ENCODE measurements around the gene MVB12B.
A peak's percentile ranks its signal among the peaks of the same experiment; 100 is the strongest.

The MVB12B gene

DNA sequence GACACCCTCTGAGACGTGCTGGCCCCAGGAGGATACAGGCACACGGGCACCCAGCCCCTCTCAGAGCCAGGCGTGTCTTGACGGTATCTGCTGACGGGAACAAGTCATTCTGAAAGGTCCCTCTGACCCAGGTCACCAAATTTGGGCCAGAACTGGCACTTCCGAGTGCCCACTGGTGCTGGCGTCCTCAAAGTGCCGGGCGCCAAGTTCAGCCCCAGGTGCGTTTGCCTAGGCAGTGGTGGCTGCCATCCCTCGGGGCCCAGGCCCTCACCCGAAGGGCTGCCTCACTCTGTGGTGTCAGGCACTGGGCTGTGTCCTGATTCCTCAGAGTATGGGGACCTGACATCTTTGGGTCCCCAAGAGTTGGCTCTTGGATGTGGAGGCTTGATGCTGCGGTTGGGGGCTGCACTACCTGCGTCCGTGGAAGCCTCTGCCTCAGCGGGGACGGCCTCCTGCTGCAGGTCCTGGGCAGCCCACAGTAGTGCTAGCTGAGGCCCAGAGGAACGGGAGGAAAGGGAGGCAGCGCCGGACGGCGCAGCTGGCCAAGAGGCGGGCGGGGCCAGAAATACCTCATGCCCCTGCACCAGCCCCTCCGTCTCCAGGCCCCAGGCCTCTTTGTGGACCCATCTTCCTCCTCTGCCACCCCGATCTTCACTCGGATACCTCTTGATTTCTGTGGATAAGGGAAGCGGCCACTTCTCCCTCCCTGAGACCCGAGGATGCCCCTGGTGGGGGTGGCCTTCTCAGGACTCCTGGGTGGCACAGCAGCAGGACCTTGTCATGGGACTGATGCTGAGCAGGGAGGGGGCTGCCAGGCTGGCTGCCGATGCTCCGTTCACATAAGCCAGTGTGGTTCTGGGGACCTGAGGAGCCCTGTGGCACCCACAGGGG is 177.7 kb downstream of the MVB12B start:
- DNase-seq (ENCODE audit: low read depth, low spot score) = no peak

- no peak for DNase-seq (ENCODE audit: low read depth, low spot score)
Observed at GRCh38 chr9:126504977-126505455, 178.4 kb downstream of the MVB12B start.

DNA sequence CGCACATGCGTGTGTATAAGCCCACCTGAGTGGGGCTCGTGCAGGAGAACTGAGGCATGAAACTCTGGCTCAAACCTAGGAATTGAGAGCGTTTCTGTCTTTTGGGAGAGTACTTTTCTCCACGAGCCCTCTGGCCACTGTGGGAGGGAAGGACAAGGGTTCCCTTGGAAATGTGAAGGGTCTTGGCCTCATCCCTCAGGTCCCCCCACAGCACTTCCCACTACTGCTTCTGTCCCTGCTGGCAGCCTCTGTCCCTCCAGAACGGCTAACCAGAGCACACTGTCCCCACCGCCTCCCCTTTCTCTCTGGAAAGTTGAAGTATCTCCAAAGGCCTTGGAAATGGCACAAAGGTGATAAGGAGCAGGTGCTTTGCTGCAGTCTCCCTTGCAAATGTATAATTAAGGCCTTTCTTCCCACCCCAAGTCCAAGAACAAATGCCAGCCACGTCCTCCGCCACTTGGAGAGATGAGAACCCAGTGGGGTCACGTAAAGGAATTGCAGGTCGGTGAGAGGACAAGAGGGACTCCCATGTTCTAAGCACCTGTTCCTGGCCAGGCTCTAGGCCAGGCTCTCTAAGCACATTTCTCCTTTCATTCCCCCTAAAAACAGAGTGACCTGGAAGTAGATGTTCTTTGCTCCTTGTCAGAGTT is 179.2 kb downstream of the MVB12B start:
- no peak for DNase-seq (ENCODE audit: low read depth, low spot score)

GRCh38 chr9:126506361-126507317 is 180.0 kb downstream of the MVB12B start:
- no peak for DNase-seq (ENCODE audit: low read depth, low spot score)

DNA sequence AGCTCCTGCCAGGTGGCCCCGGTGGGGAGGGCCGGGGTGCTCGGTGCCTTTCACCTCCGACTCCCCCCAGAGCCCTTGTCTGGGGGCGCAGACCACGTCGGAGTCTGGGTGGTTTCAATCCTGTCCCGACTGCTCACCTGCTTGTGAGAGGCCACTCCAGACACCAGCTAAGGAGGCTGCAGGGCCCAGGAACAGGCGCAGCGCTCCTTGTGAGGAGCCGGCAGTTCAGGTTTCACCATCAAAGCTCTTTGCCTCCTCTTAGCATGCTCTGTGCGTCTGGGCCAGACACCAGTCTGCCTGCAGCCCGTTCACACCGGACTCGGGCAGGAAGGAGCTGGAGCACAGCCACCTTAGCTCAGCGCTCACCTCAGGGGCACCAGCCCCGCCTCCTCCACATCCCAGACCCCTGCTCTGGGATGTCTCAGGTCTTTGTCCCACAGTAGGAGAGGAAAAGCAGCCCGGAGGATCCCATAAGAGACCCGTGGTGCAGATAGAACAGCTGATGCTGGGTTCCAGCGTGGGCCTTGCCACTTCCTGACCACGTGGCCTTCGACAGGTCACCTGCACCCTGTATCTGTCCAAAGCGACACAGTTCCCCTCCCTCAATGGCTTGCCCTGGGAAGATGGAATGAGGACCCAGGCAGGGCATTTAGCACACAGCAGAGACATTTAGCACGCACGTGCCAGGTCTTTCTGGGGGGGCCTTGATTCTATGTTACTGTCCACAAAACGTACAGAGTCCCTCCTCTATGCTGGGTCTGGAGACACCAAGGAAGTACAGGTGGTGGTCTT is 180.9 kb downstream of the MVB12B start:
- no peak for DNase-seq (ENCODE audit: low read depth, low spot score)

GRCh38 chr9:126508171-126508591 is 181.6 kb downstream of the MVB12B start:
- DNase-seq (ENCODE audit: low read depth, low spot score) = no peak

DNA sequence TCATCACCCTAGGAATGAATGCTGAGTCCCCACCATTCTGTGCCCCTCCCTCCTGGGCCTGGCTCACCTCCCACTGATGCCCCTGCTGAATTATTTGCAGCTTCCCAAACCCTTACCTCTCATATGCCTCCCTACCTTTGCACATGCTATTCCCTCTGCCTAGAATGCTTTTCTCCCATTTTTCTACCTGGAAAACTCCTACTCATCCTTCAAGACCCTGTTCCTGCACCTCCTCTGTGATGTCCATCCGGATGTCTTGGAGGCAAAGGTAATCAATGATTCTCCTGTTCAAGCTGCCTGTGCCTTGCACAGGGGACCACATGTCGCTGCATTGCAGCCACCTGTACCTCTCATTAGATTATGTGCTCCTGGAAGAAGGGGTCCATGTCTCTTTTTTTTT is 182.3 kb downstream of the MVB12B start:
- no peak for DNase-seq (ENCODE audit: low read depth, low spot score)

DNA sequence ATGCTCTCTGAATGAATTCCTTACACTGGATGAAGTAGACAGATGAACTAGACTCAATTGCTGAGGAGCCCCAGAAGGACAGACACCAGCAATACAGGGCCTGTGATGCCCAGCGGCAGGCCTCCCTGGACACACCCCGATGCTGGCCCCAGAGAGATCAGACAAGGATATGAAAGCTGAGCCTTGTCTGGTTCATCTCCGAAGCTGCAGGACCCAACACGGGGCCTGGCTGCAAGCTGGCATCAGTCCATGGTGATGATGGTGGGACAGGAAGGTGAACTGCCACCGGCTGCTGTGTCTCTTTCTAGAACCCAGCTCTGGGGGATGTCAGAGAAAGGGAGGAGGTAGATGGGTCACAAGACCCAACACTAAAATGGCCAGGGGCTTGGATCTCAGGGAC is 183.1 kb downstream of the MVB12B start:
- no peak for DNase-seq (ENCODE audit: low read depth, low spot score)

GRCh38 chr9:126510564-126510963 is 183.9 kb downstream of the MVB12B start:
- DNase-seq (ENCODE audit: low read depth, low spot score) = no peak

DNA sequence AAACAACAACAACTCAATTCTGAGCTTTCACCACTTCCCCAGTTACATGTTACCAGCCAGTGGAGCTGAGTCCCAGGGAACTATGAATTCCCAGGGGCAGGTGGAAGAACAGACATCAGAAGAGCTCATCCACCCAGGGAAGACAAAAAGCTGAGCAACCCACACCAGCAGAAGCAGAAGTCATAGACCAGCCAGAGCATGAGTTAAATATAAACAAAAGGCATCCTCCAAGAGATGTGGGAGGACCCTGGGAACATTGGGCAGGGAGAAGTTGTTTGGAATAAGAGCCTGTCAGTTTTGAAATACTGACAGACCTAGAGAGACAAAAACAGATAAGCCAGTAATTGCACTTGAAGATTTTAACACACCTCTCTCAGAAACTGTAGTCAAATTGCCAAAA is 184.8 kb downstream of the MVB12B start:
- no peak for DNase-seq (ENCODE audit: low read depth, low spot score)

GRCh38 chr9:126513159-126514036 is 186.8 kb downstream of the MVB12B start:
- no peak for DNase-seq (ENCODE audit: low read depth, low spot score)

GRCh38 chr9:126514037-126514821 is 187.6 kb downstream of the MVB12B start:
- peak; percentile 79 for DNase-seq (ENCODE audit: low read depth, low spot score)

DNA sequence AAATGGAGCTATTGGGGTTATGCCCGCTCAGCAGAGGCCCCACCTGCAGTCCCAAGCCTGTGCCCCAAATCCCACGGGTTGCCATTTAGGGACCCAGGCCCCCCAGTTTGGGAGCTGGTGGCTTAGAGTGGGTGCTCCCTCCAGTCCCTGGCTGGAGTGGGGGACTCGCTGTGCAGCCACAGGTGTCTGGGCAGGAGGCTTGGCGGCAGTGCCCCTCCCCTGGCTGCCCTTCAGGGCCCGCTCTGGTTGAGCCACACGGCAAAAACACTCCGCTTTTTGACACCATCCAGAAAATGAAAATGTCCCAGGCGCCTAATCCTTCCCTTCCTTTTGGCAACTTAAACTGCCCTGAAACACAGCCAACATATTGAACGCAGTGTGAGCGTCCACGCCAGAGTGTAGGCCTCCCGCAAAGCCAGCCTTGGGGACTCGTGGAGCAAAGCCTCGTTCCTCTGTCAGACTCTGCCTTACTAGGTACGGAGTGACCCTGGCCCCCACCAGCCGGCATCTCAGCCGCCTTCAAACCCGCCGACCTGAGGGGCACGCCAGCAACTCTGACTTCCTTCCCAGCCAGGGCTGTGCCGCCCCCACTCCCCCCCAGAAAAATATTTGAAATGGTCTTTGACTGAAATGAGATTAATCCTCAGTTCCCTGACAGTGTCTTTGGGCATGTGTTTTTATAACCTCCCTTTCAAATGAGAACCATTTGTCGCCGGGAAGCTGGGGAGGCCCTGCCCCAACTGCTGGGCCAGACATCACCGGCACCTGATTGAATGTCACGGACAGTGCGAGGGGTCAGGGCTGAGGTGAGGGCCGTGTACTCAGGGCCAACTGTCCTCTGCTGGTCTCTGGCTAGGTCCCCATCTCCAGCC is 188.6 kb downstream of the MVB12B start:
- no peak for DNase-seq (ENCODE audit: low read depth, low spot score)

GRCh38 chr9:126515873-126516505 is 189.4 kb downstream of the MVB12B start:
- DNase-seq (ENCODE audit: low read depth, low spot score) = no peak

DNA sequence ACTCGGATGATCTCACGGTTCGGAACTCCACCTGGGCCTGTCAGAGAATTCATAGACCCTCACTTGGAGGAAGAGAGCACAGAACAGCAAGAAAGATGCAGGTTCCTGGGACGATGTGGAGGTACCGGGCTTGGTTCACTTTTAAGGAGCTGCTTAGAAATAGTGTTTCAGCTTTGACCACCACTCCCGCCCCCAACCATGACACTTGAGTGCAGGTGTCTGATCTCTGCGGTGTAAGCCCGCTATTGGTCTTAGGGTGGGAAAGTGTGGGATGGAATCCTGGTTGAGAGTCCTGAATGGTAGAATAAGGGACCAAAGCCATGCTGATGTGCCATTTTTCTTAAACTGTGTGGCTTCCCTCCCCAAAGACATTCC is 189.9 kb downstream of the MVB12B start:
- no peak for DNase-seq (ENCODE audit: low read depth, low spot score)

GRCh38 chr9:126516936-126517832 is 190.6 kb downstream of the MVB12B start:
- peak; percentile 81 for DNase-seq (ENCODE audit: low read depth, low spot score)
